Ectodermal cell (in vitro differentiated cells): ENCODE measurements around the gene DMBX1.

Experiments used
- H3K27ac ChIP-seq: 2 replicates; pipeline ENCODE4 v1.7.0; 2013; ENCODE audit warnings: mild to moderate bottlenecking, low read depth, low read length; ENCODE audit not compliant: insufficient read depth, poor library complexity, severe bottlenecking
- H3K27me3 ChIP-seq: 2 replicates; pipeline ENCODE4 v1.7.0; 2013; ENCODE audit warnings: mild to moderate bottlenecking, low read length; ENCODE audit not compliant: insufficient read depth, control insufficient read depth, poor library complexity, severe bottlenecking
- H3K36me3 ChIP-seq: one replicate; pipeline ENCODE4 v1.7.0; 2013; ENCODE audit warnings: low read length; ENCODE audit not compliant: control insufficient read depth, insufficient read depth
- H3K4me1 ChIP-seq: one replicate; pipeline ENCODE4 v1.7.0; 2013; ENCODE audit warnings: low read length; ENCODE audit not compliant: control insufficient read depth, insufficient read depth
- H3K4me3 ChIP-seq: 2 replicates; pipeline ENCODE4 v1.7.0; 2013; ENCODE audit warnings: low read depth, low read length, control low read depth; ENCODE audit not compliant: insufficient read depth
- H3K9me3 ChIP-seq: 2 replicates; pipeline ENCODE4 v1.7.0; 2013; ENCODE audit warnings: mild to moderate bottlenecking, low read length, moderate library complexity; ENCODE audit not compliant: control insufficient read depth
- WGBS, 2 experiments: methylation state at CpG; one replicate each; pipeline ENCODE4 v1.1.7; 2013; ENCODE audit warnings: missing lambda C conversion rate in 2 of 2; 5-methylcytosine and 5-hydroxymethylcytosine counted together

Gene DMBX1

GRCh38 chr1:46481961-46482360 is 7.7 kb upstream of the DMBX1 start:
- H3K9me3 ChIP-seq: no peaks in the 10 kb centered on the region
- no peaks in the 10 kb centered on the region for H3K36me3 ChIP-seq
- WGBS, 2 experiments: 84 to 89% methylated on average over 4 of the region's 4 CpGs
- no peak overlapping the region for H3K4me3 ChIP-seq
- peaks cover 57% of the 10 kb centered on the region for H3K4me1 ChIP-seq
- H3K27me3 ChIP-seq: peaks cover 93% of the 10 kb centered on the region
- H3K27ac ChIP-seq: no peak overlapping the region

GRCh38 chr1:46483589-46483988 is 6.0 kb upstream of the DMBX1 start:
- 94 to 95% methylated on average over 12 of the region's 12 CpGs for WGBS, 2 experiments
- Histone ChIP-seq H3K4me3 (no peak overlapping the region), H3K4me1 (peaks cover 52% of the 10 kb centered on the region), H3K9me3 (no peaks in the 10 kb centered on the region), H3K36me3 (no peaks in the 10 kb centered on the region), H3K27ac (no peak overlapping the region), H3K27me3 (peaks cover 94% of the 10 kb centered on the region)

- WGBS, 2 experiments: 32% methylated on average over 14 of the region's 14 CpGs
- peaks cover 94% of the 10 kb centered on the region for H3K27me3 ChIP-seq
- no peak overlapping the region for H3K27ac ChIP-seq
- H3K4me1 ChIP-seq: peaks cover 50% of the 10 kb centered on the region
- H3K9me3 ChIP-seq: no peaks in the 10 kb centered on the region
- H3K36me3 ChIP-seq: no peaks in the 10 kb centered on the region
- H3K4me3 ChIP-seq: no peak overlapping the region
Observed at GRCh38 chr1:46484783-46485490, 4.7 kb upstream of the DMBX1 start.

- no peaks in the 10 kb centered on the region for H3K9me3 ChIP-seq
- H3K27ac ChIP-seq: no peak overlapping the region
- H3K4me3 ChIP-seq: peak overlapping the region; percentile 9
- peaks cover 51% of the 10 kb centered on the region for H3K4me1 ChIP-seq
- 8 to 10% methylated on average over 58 of the region's 58 CpGs for WGBS, 2 experiments
- H3K36me3 ChIP-seq: no peaks in the 10 kb centered on the region
- H3K27me3 ChIP-seq: peaks cover 99% of the 10 kb centered on the region
Observed at GRCh38 chr1:46485564-46486431, 3.8 kb upstream of the DMBX1 start.

GRCh38 chr1:46486432-46487015 is 3.1 kb upstream of the DMBX1 start:
- no peak overlapping the region for H3K27ac ChIP-seq
- H3K27me3 ChIP-seq: peaks cover 100% of the 10 kb centered on the region
- peaks cover 48% of the 10 kb centered on the region for H3K4me1 ChIP-seq
- 71 to 72% methylated on average over 6 to 7 of the region's 8 CpGs for WGBS, 2 experiments
- H3K9me3 ChIP-seq: no peaks in the 10 kb centered on the region
- H3K36me3 ChIP-seq: no peaks in the 10 kb centered on the region
- no peak overlapping the region for H3K4me3 ChIP-seq

GRCh38 chr1:46487818-46488218 is 1.8 kb upstream of the DMBX1 start:
- H3K9me3 ChIP-seq: no peaks in the 10 kb centered on the region
- H3K36me3 ChIP-seq: no peaks in the 10 kb centered on the region
- peaks cover 100% of the 10 kb centered on the region for H3K27me3 ChIP-seq
- H3K4me1 ChIP-seq: peaks cover 60% of the 10 kb centered on the region
- WGBS, 2 experiments: 0 to 1% methylated on average over 7 of the region's 7 CpGs
- H3K4me3 ChIP-seq: no peak overlapping the region
- no peak overlapping the region for H3K27ac ChIP-seq

- no peak overlapping the region for H3K27ac ChIP-seq
- whole genome bisulfite sequencing, 2 experiments: 6 to 7% methylated on average over 24 of the region's 24 CpGs
Observed at GRCh38 chr1:46488343-46489168, 1.1 kb upstream of the DMBX1 start.

GRCh38 chr1:46489169-46489637 is 433 bp upstream of the DMBX1 start:
- H3K36me3 ChIP-seq: no peaks in the 10 kb centered on the region
- peaks cover 67% of the 10 kb centered on the region for H3K4me1 ChIP-seq
- no peaks in the 10 kb centered on the region for H3K9me3 ChIP-seq
- H3K27me3 ChIP-seq: peaks cover 100% of the 10 kb centered on the region
- peak overlapping the region; percentile 65 for H3K4me3 ChIP-seq
- WGBS, 2 experiments: 1 to 2% methylated on average over 35 of the region's 35 CpGs
- no peak overlapping the region for H3K27ac ChIP-seq

More at GRCh38 chr1:46488343-46489168, 1.1 kb upstream of the DMBX1 start:
- Histone ChIP-seq H3K27me3 (peaks cover 100% of the 10 kb centered on the region), H3K4me1 (peaks cover 66% of the 10 kb centered on the region), H3K4me3 (peak overlapping the region; percentile 65), H3K9me3 (no peaks in the 10 kb centered on the region), H3K36me3 (no peaks in the 10 kb centered on the region)

- Histone ChIP-seq H3K9me3 (no peaks in the 10 kb centered on the region), H3K27me3 (peaks cover 100% of the 10 kb centered on the region), H3K36me3 (no peaks in the 10 kb centered on the region), H3K27ac (no peak overlapping the region), H3K4me1 (peaks cover 63% of the 10 kb centered on the region), H3K4me3 (peak overlapping the region; percentile 65)
- WGBS, 2 experiments: 1% methylated on average over 25 of the region's 25 CpGs
Observed at GRCh38 chr1:46490406-46490655, 695 bp downstream of the DMBX1 start.
